ENCODE results near the gene LCMT2.

Gene LCMT2

GRCh38 chr15:43329217-43329959 lies 985 bp downstream of the LCMT2 start:
- peak; percentile 68 for DNase-seq (ENCODE audit: low read depth)
- peak overlapping the region; percentile 86 for H3K4me3 ChIP-seq (ENCODE audit: low read depth, low read length)
- no peak for TF ChIP-seq CTCF (conservative IDR thresholded peaks at IDR 0.05; ENCODE audit: low read depth, low read length)

GRCh38 chr15:43325039-43325684 lies 5.2 kb downstream of the LCMT2 start:
- DNase-seq (ENCODE audit: low read depth), result no peak
- H3K4me3 ChIP-seq (ENCODE audit: low read depth, low read length), result no peak overlapping the region
- TF ChIP-seq CTCF (conservative IDR thresholded peaks at IDR 0.05; ENCODE audit: low read depth, low read length), result no peak

- no peak for DNase-seq (ENCODE audit: low read depth)
- no peak overlapping the region for H3K4me3 ChIP-seq (ENCODE audit: low read depth, low read length)
- TF ChIP-seq CTCF (conservative IDR thresholded peaks at IDR 0.05; ENCODE audit: low read depth, low read length), result no peak
Measured at GRCh38 chr15:43318990-43319771, 11.2 kb downstream of the LCMT2 start.

GRCh38 chr15:43317566-43318184 lies 12.7 kb downstream of the LCMT2 start:
- TF ChIP-seq CTCF (conservative IDR thresholded peaks at IDR 0.05; ENCODE audit: low read depth, low read length), result no peak
- DNase-seq (ENCODE audit: low read depth), result no peak
- H3K4me3 ChIP-seq (ENCODE audit: low read depth, low read length), result no peak overlapping the region

GRCh38 chr15:43316971-43317346 lies 13.4 kb downstream of the LCMT2 start:
- no peak for TF ChIP-seq CTCF (conservative IDR thresholded peaks at IDR 0.05; ENCODE audit: low read depth, low read length)
- no peak overlapping the region for H3K4me3 ChIP-seq (ENCODE audit: low read depth, low read length)
- DNase-seq (ENCODE audit: low read depth), result no peak

- peak; percentile 25 for DNase-seq (ENCODE audit: low read depth)
- H3K4me3 ChIP-seq (ENCODE audit: low read depth, low read length), result no peak overlapping the region
- no peak for TF ChIP-seq CTCF (conservative IDR thresholded peaks at IDR 0.05; ENCODE audit: low read depth, low read length)
Measured at GRCh38 chr15:43316016-43316970, 14.1 kb downstream of the LCMT2 start.
